Frontal cortex (tissue), 4 donors: Measurements from ENCODE around the gene MRPS26. TPM values are rescaled to one million over a fixed set of nuclear protein-coding genes. Genes with fewer than 3 reads are reported as not detected.
"Not testable (repeated sequence)": the region's sequence is repeated elsewhere in the genome, so short reads cannot be mapped to it uniquely, and the experiment has no call there.

Source experiments
- DNase-seq, 2 donors: peaks; one replicate each; pipeline ENCODE4 v3.0.0; 2012; ENCODE audit warnings: low spot score in 2 of 2
- FAIRE-seq: peaks from 2 replicates; lab custom pipeline; 2012; peaks lifted over from hg19 to GRCh38; lab: Jason Lieb, UNC
- total RNA-seq: library from RNA; depleted of rRNA; stranded (reverse); fragments of >200 nt; gene quantifications from one replicate; pipeline ENCODE4 v1.2.3, GENCODE V29; 2014
- donor health status: control.
- donor health status: control.
- donor health status: control.

The MRPS26 gene
- total RNA-seq, 1 donor from 2014 or later, result 36.3 TPM

GRCh38 chr20:3071610-3072529, 26.0 kb downstream of the MRPS26 start, which contains the start of gene OXT:
Gene OXT (plus strand): TSS chr20:3071620. CDS start chr20:3071656, 36 bp downstream.
- no peak for DNase-seq
- FAIRE-seq, result no peak

- FAIRE-seq, result no peak
Measured at GRCh38 chr20:3072530-3073250, 26.8 kb downstream of the MRPS26 start.

GRCh38 chr20:3073251-3073643, 27.4 kb downstream of the MRPS26 start:
- DNase-seq, FAIRE-seq: not testable (repeated sequence)

More at GRCh38 chr20:3072530-3073250, 26.8 kb downstream of the MRPS26 start:
- DNase-seq, result no peak

GRCh38 chr20:3074812-3075211, 29.0 kb downstream of the MRPS26 start:
- FAIRE-seq (no peak), DNase-seq (no peak)

- FAIRE-seq, DNase-seq: not testable (repeated sequence)
Measured at GRCh38 chr20:3075315-3075714, 29.5 kb downstream of the MRPS26 start.

- FAIRE-seq (no peak), DNase-seq (no peak)
Measured at GRCh38 chr20:3077618-3078134, 31.8 kb downstream of the MRPS26 start.

- DNase-seq (peak in 1 of 2 donors; percentile 69), FAIRE-seq (no peak)
Measured at GRCh38 chr20:3080939-3081388, 35.1 kb downstream of the MRPS26 start.

GRCh38 chr20:3081641-3082040, 35.8 kb downstream of the MRPS26 start:
- FAIRE-seq (no peak), DNase-seq (no peak)

- DNase-seq (peak in 1 of 2 donors; percentile 57), FAIRE-seq (no peak)
Measured at GRCh38 chr20:3082306-3082951, 36.6 kb downstream of the MRPS26 start.

GRCh38 chr20:3082955-3083952, 37.4 kb downstream of the MRPS26 start:
- FAIRE-seq (no peak), DNase-seq (no peak)

- DNase-seq, result no peak
- no peak for FAIRE-seq
Measured at GRCh38 chr20:3084283-3084985, 38.6 kb downstream of the MRPS26 start, which contains the start of gene AVP. Gene AVP (minus strand): TSS chr20:3084724. CDS start chr20:3084674, 50 bp downstream.

- FAIRE-seq (no peak), DNase-seq (no peak)
Measured at GRCh38 chr20:3084986-3085360, 39.1 kb downstream of the MRPS26 start.

- FAIRE-seq (no peak), DNase-seq (no peak)
Measured at GRCh38 chr20:3085571-3086072, 39.8 kb downstream of the MRPS26 start.

GRCh38 chr20:3088031-3088430, 42.2 kb downstream of the MRPS26 start:
- no peak for DNase-seq
- no peak for FAIRE-seq

- DNase-seq (no peak), FAIRE-seq (no peak)
Measured at GRCh38 chr20:3090565-3090964, 44.7 kb downstream of the MRPS26 start.

GRCh38 chr20:3092611-3093379, 46.9 kb downstream of the MRPS26 start:
- DNase-seq (no peak), FAIRE-seq (no peak)

GRCh38 chr20:3093861-3094361, 48.1 kb downstream of the MRPS26 start:
- FAIRE-seq (no peak), DNase-seq (no peak)
